PC-3 (cell line): ENCODE measurements around the gene ZNF697.

Source experiments
- CTCF ChIP-seq: fragments of 300-600 bp; sonication (generic); conservative IDR thresholded peaks from 2 replicates; pipeline ENCODE4 v1.5.1; 2017; ENCODE audit warnings: antibody characterized with exemption, low read depth, mild to moderate bottlenecking, low read length
- EZH2 ChIP-seq: fragments of 300-600 bp; sonication (generic); IDR thresholded peaks from one replicate; pipeline ENCODE4 v1.6.1; 2017; ENCODE audit warnings: antibody characterized with exemption, mild to moderate bottlenecking, low read length; ENCODE audit not compliant: unreplicated experiment

GRCh38 chr1:119648620-119649004 is 546 bp upstream of the ZNF697 start:
- TF ChIP-seq CTCF (no peak), EZH2 (no peak)
